GM18951 (cell line): ENCODE data around the gene NUMB.

Experiments used
- POLR2A ChIP-seq: IDR thresholded peaks from 4 replicates; pipeline ENCODE4 v1.6.1; 2011; ENCODE audit warnings: mild to moderate bottlenecking; ENCODE audit not compliant: insufficient read length, insufficient read depth; ENCODE audit errors: extremely low read depth
- in situ Hi-C: fragments of 300-500 bp; cut with MboI; formaldehyde crosslinking; loops from one replicate; pipeline ENCODE4 v1.12.0; 2022; ENCODE audit warnings: low sequenced_read_pairs, mixed read lengths, inconsistent platforms; ENCODE audit not compliant: unreplicated experiment

NUMB gene

DNA sequence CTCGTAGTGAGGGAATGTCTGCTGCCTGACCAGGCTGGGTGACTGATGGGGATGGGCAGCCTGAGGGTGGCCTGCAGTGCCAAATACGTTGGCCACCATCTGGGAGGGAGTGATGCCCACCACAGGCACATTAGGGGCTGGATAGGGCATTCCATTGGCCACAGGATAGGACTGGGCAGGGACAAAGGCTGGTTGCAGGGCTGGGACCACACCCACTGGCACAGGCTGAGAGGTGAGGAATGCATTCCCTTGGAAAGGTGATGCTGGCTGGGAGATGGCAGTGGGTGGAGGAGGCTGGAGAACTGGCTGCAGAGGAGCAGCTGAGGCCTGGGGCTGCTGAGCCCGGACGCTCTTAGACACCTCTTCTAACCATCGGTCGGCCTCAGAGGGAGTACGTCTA lies 181.5 kb downstream of the NUMB start:
- in situ Hi-C loops: no loop called here
- TF ChIP-seq POLR2A: no peak

- in situ Hi-C loops: no loop called here
- TF ChIP-seq POLR2A: no peak
These were observed 184.5 kb downstream of the NUMB start for GRCh38 chr14:73273799-73274198.

DNA sequence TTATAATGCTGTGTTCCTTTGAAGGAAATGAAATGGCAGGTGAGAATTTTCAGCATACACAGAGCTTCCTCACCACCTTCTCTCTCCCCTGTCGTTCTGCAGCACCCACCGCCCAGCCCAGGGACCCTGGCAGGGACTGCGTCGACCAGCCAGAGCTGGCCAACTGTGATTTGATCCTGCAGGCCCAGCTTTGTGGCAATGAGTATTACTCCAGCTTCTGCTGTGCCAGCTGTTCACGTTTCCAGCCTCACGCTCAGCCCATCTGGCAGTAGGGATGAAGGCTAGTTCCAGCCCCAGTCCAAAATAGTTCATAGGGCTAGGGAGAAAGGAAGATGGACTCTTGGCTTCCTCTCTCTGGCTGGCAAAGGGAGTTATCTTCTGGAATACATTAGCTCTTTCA lies 186.0 kb downstream of the NUMB start:
- in situ Hi-C loops: no loop called here
- TF ChIP-seq POLR2A: no peak

DNA sequence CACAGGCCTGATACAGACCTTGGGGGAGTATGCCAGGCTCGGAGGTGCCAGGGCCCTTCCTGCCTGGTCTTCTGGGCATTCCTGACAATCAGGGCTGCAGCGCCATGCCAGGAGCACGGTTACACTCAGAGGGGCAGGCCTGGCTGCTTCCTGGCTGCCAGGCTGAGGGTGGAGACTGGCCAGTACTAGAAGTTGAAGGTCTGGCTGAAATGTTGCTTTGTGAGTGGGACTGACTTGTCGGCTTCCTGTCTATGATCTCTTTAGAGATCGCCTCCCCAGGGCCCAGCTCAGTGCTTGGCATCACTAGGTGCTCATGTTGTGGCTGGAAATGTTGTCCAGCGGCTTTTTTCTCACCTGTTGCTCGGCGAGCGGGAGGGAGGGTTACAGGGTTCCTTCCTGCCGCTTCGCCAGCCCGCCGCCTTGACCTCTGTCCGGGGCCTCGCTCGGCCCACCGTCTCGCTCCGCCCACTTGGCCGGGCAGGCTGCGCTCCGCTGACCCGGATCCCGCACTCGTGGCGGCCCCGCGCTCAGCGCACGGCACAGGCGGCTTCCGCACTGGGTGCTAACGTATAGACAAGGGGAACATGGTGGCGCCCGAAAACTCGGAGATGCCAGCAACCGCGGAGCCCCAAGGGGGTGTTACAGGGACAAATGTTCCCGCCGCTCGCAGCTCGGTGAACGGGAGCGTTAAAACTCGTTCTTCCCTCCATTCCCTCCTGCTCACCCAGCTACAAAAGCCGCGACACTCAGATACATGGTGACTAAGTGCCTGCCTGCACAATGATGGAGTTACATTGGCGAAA lies 188.4 kb downstream of the NUMB start:
- in situ Hi-C loops: no loop called here
- TF ChIP-seq POLR2A: peak; percentile 42

- no peak for TF ChIP-seq POLR2A
- in situ Hi-C loops: no loop called here
These were observed 190.9 kb downstream of the NUMB start for GRCh38 chr14:73267474-73267873.

DNA sequence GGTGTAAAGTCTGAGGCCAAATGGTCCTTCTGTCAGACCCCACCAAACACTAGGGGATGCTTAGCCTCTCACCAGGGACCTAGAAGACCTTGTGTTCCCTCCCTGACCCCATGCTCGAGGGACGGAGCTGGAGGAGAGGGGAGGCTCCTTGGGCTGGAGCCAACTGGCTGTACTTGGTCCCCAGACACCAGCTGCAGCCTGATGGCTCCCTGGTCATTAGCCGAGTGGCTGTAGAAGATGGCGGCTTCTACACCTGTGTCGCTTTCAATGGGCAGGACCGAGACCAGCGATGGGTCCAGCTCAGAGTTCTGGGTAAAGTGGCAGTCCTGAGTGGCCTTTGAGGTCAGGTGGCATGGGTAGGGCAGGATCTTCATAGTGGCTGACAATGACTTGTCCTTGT lies 192.0 kb downstream of the NUMB start:
- no peak for TF ChIP-seq POLR2A
- in situ Hi-C loops: no loop called here

DNA sequence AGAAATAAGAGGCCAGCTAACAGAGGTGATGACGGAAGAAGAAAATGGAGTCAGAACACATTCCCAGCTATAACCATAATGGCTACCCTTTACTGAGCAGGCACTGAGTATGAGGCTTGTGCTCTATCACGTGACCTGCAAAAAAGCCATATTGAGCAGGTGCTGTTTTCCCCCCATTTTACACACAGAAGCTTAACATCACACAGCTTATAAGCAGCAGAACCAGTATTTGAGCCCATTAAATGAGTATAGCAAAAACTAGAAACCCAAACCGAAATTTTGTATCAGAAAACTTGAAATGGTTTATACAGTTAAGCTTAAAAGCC lies 192.7 kb downstream of the NUMB start:
- TF ChIP-seq POLR2A: no peak
- in situ Hi-C loops: no loop called here

DNA sequence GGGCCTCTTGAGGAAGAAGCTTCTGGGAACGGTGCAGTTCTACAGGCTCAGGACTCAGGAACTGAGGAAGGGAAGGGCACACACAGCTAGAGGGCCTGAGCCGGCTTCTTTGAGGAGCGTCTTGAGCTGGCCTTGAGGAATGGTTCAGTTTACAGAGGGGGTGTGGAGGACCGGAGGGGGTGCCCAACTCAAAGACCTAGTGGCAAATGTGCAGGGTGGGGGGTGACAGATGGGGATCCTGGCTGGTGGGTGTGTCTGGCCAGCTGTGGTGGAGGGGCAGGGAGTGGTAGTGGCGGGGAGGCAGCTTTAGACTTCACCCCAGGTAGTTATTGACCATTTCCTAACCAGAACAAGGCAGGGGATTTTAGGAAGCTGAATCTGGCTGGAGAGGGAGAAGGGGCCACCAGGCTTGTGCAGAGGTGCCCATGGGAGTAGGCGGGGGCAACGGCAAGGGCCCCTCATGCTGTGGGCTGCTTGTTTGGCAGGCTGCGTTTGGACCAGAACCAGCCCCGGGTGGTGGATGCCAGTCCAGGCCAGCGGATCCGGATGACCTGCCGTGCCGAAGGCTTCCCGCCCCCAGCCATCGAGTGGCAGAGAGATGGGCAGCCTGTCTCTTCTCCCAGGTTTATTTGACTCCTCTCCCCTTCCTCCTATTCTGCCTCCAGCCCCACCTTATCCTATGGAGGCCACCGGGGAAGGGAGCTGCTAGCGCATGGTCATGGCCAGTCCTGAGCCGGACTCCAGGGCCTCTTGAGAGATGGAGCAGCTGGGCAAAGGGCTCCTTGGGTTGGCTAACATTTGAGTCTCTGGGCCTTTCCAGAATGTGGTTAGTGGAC lies 193.2 kb downstream of the NUMB start:
- in situ Hi-C loops: no loop called here

DNA sequence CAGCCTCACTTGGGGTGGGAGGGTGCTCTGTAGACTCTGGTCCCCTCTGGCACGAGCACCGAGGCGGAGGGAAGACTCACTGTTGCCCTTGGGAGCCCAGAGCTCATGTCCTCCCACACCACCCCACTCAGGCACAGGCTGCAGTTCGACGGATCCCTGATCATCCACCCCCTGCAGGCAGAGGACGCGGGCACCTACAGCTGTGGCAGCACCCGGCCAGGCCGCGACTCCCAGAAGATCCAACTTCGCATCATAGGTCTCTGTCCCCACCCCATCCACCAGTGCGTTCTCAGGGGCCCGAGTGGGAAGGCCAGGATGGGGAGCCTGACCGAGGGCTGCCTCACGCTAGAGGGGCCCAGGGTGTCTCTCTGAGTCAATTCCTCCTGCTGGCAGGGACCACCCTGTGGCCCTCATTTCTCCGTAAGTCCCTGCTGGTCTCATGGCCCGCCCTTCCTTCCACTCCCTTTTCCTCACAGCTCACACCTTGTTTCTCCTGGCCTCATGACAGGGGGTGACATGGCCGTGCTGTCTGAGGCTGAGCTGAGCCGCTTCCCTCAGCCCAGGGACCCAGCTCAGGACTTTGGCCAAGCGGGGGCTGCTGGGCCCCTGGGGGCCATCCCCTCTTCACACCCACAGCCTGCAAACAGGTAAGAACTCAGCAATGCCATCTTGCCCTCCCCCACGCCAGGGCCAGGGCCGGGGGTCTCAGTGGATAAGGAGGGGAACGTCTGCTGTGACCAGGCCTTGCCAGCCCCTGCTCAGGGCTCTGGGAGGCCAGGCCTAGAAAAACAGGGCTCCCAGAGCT lies 194.1 kb downstream of the NUMB start:
- no peak for TF ChIP-seq POLR2A

More for the DNA sequence above, 193.2 kb downstream of the NUMB start:
- no peak for TF ChIP-seq POLR2A

GRCh38 chr14:73263606-73264005 lies 194.7 kb downstream of the NUMB start:
- TF ChIP-seq POLR2A: no peak
- in situ Hi-C loops: no loop called here

More for the DNA sequence above, 194.1 kb downstream of the NUMB start:
- in situ Hi-C loops: no loop called here

- in situ Hi-C loops: no loop called here
- no peak for TF ChIP-seq POLR2A
These were observed 195.7 kb downstream of the NUMB start for GRCh38 chr14:73262427-73263183.

DNA sequence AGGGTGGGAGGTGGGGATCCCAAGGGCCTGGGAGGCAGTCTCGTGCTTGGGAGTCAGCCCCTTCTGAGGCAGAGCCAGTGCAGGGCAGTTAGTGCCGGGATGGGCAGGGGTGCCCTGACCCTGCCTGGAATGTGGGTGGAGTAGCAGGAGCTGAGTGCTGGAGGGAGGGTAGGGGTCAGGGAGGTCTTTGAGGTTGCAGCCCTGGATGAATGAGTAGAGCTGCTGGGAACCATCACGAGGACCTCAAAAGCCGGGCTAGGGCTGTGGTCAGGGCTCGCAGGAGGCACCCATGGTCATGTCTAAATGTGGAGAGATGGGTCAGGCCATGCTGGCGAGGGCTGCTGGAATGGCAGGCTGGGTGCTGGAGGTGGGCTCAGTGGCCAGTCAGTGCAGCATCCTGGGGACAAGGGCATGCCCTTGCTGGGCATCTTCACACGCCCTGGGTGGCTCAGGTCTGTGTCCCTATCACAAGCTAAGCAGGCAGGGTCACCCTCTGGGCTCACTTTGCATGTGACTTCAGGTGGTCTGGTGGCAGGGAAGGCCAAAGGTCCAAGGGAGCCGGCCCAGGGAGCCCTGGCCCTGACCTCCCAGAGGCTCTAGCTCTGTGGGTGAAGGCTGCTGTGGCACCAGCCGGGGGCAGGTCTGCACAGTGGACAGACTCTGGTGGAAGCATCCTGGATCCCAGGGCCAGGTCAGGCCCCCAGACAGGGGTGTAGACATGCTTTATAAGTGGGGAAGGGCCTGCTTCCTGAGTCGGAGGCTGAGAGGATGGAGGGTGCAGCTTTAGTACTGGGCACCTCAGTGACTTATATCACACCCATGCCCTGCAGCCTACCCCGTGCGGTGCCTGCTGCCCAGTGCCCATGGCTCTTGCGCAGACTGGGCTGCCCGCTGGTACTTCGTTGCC lies 196.6 kb downstream of the NUMB start:
- in situ Hi-C loops: no loop called here
- no peak for TF ChIP-seq POLR2A
